CD4-positive, alpha-beta T cell treated with Interleukin-10 for 1 hour (primary cell): Measurements from ENCODE around the gene ABHD1.
A peak's percentile ranks its signal among the peaks of the same experiment; 100 is the strongest.
"Not testable (repeated sequence)": the region's sequence is repeated elsewhere in the genome, so short reads cannot be mapped to it uniquely, and the experiment has no call there.

Experiments used
- DNase-seq: peaks from one replicate; pipeline ENCODE4 v3.0.0-alpha.2; 2020

Gene ABHD1

DNA sequence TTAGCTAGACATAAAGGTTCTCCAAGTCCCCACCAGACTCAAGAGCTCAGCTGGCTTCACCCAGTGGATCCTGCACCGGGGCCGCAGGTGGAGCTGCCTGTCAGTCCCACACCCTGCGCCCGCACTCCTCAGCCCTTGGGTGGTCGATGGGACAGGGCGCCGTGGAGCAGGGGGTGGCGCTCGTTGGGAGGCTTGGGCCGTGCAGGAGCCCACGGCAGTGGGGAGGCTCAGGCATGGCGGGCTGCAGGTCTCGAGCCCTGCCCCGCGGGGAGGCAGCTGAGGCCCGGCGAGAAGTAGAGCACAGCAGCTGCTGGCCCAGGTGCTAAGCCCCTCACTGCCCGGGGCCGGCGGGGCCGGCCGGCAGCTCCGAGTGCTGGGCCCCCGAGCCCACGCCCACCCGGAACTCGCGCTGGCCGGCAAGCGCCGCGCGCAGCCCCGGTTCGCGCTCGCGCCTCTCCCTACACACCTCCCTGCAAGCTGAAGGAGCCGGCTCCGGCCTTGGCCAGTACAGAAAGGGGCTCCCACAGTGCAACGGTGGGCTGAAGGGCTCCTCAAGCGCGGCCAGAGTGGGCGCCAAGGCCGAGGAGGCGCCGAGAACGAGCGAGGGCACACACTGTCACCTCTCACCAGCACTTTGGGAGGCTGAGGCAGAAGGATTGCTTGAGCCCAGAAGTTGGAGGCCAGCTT lies 12.1 kb upstream of the ABHD1 start:
- DNase-seq = not testable (repeated sequence)

DNA sequence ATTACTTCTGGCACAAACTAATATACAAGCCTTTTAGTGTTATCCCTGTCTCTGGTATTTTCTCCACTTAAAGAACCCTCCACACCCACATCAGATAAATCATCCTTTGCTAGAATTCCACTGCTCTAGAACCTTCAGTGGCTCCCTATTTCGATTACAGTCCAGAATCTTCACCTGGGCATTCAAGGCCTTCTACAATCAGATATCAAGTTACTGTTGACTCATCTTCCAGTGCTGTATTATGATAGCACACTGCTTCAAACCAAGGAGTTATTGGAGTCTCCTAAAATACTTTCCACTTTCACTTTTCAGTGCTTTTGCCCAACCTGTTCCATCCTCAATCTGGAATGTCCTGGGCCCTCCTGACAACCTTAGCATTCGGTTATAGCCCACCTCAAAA lies 8.1 kb upstream of the ABHD1 start:
- DNase-seq = no peak

- no peak for DNase-seq
Measured at GRCh38 chr2:27117995-27118524, 5.6 kb upstream of the ABHD1 start.

DNA sequence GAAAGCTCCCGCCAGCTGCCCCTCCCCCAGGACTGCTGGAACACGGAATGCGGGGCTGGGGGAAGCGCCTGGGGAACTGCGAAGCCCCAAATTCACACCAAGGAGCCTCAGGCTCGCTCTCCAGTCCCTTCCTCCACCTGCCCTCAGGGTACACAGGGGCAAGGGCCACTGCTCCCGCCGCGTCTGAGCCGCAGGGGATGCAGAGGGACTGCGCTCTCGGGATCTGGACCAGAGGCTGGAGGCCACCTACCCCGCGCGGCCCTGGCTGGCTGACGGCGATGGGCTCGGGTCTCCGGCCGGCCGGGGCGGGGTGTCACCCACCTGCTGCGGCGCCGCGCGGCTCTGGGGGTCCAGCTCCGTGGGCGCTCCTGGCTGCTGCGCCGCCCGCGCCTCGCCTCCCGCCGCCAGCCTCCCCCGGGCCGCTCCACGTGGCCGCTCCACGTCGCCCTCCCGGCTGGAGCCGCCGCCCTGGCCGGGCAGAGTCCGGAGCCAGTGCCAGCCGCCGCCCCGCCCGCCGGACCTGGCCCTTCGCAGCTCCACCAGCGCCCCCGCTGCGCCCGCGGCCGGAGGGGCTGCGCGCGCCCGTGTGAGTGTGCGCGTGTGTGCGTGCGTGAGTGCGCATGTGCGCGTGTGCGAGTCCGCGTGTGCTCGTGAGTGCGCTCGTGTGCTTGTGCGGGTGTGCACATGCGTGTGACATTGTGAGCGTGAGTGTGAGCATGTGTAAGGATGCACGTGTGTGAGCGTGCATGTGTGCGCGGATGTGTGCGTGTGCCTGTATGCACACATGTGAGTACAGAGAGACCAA lies 4.9 kb upstream of the ABHD1 start, which contains the start of gene CGREF1:
TSS of gene CGREF1 (minus strand) at position 604 of the 805 bp plus-strand sequence. CDS start 14,762 bp downstream, outside the sequence.
- peak; percentile 17 for DNase-seq

GRCh38 chr2:27119330-27119670 lies 4.3 kb upstream of the ABHD1 start:
- not testable (repeated sequence) for DNase-seq

- no peak for DNase-seq
Measured at GRCh38 chr2:27121906-27122305, 1.7 kb upstream of the ABHD1 start.

DNA sequence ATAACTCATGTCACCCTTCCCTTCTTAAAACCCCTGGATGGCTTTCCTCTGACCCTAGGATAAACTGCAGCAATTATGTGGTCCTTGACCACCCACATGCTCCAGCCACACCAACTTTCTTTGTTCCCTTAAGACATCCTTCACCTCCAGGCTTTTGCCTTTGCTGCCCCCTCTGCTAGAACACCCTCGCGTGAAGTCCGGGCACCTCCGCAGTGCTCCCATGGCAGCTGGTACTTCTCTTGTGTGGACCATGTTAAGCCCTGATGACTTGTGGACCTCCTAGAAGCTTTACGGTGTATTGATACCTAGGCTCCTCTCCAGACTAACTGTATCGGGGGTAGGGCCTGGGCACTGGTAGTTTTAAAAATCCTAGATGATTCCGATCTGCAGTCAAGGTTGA lies 824 bp upstream of the ABHD1 start:
- no peak for DNase-seq

DNA sequence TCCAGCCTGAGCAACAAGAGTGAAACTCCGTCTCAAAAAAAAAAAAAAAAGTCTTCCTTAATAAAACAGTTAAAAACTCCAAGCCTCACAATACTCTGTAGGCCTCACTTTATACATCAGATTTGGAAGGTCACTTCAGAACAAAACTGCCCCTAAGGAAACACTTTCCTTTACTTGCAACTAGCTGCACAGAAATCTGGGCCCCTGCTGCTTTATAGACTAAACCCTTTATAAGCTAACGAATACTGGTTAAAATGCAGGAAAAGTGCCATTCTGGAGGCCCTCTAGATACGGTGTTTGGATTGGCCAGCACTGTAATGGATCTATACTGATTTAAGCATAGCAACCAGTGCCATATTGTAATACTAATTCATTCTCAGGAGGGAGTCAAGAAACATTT lies 1.5 kb downstream of the ABHD1 start:
- DNase-seq = no peak

GRCh38 chr2:27126252-27126710 lies 2.7 kb downstream of the ABHD1 start:
- DNase-seq = no peak

DNA sequence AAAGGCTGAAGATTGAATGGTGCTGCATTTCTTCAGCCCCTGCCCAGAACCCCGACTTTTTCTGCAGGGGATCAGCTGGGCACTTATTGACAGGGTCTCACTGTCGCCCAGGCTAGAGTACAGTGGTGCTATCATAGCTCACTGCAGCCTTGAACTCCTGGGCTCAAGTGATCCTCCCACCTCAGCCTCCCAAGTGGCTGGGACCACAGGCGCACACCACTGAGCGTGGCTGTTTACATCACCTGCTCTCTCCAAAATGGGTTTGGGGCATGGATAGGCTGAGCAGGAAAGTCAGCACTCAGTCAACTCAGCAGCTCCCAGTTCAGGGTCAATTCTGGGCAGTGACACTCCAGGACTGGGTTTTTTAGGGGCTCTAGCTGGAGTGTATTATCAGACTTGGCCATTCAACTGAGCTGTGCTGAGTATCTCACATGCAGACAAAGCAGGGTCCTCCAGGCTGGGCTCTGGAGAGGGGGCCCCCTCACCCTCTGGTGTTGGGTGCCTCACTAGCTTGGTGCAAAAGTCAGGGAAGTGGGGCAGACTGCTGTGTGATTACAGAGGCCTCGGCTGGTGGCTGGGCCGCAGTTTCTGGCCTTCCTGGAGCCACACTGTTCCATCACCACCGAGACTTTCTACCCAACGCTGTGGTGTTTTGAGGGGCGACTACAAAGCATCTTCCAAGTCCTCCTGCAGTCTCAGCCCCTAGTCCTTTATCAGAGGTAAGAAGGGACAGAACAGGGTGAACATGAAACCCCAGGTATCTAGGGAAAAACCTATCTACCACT lies 4.5 kb downstream of the ABHD1 start:
- DNase-seq = no peak

GRCh38 chr2:27128668-27129571 lies 5.3 kb downstream of the ABHD1 start:
- DNase-seq = no peak

GRCh38 chr2:27130396-27130795 lies 6.8 kb downstream of the ABHD1 start:
- DNase-seq = no peak

- DNase-seq = no peak
Measured at GRCh38 chr2:27131429-27131828, 7.8 kb downstream of the ABHD1 start.

DNA sequence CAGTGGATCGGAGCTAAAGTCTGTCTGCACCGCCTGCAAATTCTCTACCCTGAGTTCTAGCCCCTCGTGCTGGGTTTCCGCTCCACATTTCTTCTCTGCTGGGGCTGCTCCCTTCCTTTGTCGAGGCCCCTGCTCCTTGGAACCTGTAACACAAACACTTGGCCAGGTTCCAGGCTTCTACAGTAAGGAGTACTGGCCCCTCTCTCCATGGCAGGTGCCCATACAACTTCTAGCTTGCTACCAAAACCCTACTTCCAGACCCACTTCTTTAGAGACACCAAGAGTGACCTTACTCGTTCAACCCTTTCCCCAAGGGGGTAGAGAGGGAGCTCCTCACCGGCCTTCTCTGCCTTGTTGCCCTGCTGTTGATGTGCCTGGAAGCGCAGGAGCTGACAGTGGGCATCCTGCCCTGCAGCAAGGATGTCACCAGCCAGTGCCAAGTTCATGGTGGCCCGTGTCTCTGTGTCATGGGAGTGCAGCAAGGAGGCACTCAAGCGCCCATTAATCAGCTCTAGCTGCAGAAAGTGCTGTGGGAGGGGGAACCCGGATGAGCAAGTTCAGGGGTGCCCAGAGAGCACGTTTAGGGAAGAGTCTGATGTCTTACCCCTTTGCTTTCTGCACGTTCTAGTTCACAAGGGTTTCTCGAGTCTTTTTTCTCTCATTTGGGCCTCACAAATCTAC lies 9.7 kb downstream of the ABHD1 start:
- DNase-seq = no peak

DNA sequence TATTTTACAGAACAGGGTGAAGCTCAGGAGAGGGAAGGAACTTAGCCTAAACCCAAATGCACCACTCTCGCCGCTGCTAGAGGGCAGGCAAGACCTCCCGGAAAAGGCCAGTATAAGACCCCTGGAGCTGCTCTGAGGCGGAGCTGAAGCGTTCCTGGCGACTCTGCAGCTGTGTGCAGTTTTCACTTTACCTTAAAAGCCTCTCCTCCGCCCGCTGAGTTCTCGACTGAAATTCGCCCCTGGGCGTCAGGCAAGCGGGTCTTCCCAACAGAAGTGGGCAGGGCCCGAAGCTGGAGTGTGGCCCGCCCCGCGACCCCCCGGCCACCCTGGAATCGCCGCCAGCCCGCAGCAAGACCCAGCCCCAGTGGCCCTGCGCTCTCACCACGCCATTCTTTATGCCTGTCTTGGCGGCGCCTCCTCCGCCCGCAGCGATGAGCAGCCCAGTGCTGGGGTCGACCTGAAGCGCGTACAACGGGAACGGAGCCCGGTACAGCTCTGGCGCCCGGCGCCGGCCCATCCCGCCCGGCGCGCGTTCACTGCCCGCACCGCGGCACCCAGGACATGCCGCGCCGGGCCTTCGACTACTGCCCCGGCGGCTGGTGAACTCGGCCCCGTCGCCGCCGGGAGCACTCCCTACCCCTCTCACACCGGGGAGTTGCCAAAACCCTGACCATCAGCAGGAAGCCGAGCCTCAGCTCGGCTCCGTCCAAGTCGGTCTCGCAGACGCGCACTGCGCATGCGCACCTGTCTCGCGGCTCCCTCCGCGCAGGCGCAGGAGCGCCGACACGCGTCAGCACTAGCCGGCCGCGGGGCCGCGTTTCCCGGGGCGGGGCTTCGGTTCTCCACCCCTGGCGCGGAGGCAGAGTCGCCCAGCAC lies 10.5 kb downstream of the ABHD1 start, which contains the start of gene PREB:
TSS of gene PREB (minus strand) at position 732 of the 876 bp plus-strand sequence. CDS start at position 517, 215 bp downstream.
- peak; percentile 98 for DNase-seq

DNA sequence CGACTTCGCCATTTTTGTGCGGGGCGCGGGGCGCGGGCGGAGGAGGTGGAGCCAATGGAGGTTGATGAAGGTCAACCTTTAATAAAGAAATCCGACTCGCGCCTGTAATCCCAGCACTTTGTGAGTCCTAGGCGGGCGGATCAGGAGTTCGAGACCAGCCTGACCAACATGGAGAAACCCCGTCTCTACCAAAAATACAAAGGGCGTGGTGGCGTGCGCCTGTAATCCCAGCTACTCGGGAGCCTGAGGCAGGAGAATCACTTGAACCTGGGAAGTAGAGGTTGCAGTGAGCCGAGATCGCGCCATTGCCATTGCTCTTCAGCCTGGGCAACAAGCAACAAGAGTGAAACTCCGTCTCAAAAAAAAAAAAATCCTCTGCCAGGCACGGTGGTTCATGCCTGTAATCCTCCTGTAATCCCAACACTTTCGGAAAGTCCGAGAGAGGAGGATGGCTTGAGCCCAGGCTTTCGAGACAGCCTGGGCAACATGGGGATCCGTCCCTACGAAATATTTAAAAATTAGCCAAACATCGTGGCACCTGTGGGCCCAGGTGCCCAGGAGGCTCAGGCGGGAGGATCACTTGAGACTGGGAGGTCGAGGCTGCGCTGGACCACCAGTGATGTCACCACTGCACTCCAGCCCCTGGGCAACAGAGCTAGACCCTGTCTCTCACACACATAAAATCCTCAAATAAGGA lies 11.3 kb downstream of the ABHD1 start:
- no peak for DNase-seq

- DNase-seq = no peak
Measured at GRCh38 chr2:27135478-27135955, 11.9 kb downstream of the ABHD1 start.

- DNase-seq = no peak
Measured at GRCh38 chr2:27136751-27137150, 13.1 kb downstream of the ABHD1 start.

DNA sequence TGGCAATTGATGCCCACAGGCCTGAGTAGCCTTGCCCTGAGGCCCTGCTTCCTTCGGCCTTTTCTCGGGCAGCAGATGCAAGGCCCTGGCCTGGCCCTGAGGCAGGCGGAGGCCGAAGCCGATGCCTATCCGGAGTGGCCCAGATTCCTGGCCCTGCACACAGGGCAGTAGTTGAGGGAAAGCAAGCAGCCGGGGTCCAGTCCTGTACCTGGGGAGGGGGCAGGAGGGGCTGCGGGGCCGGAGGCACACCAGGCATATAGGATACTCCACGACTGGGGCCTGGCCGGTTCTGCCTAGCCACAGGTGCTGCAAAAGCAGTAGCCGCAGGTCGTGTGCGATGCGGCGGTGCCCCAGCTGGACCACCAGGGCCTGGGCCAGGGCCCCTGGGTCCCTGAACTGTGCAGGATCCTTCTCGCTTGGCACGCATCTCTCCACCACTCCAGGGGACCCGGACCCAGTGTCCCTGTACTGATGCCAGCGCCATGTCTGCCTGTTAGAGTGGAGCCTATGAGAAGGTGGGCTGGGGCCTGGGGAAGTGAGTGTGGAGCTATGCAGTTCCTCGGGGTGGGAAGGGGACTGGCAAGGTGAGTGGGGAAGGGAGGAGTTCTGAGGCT lies 13.8 kb downstream of the ABHD1 start:
- DNase-seq = no peak
